Neuronal stem cell (in vitro differentiated cells): ENCODE results near the gene CDK3.

Source experiments
- DNase-seq: peaks from one replicate; pipeline ENCODE4 v3.0.0-alpha.2; 2013; ENCODE audit warnings: low spot score
- H2AFZ ChIP-seq: one replicate; pipeline ENCODE4 v1.6.1; 2013; ENCODE audit warnings: mild to moderate bottlenecking, low read length, inconsistent platforms
- H2AK5ac ChIP-seq: 2 replicates; pipeline ENCODE4 v1.6.1; 2013; ENCODE audit warnings: low read depth, mild to moderate bottlenecking, inconsistent platforms, low read length, moderate library complexity, mixed read lengths
- H2BK120ac ChIP-seq: 2 replicates; pipeline ENCODE4 v1.6.1; 2013; ENCODE audit warnings: low read depth, mild to moderate bottlenecking, inconsistent platforms, low read length, moderate library complexity, mixed read lengths
- H2BK12ac ChIP-seq: one replicate; pipeline ENCODE4 v1.6.1; 2013; ENCODE audit warnings: low read length, inconsistent platforms
- H2BK15ac ChIP-seq: 2 replicates; pipeline ENCODE4 v1.6.1; 2013; ENCODE audit warnings: mild to moderate bottlenecking, low read length, inconsistent platforms, mixed read lengths
- H2BK5ac ChIP-seq: one replicate; pipeline ENCODE4 v1.6.1; 2013; ENCODE audit warnings: inconsistent platforms, mild to moderate bottlenecking, low read length, moderate library complexity
- H3K14ac ChIP-seq: one replicate; pipeline ENCODE4 v1.6.1; 2013; ENCODE audit warnings: low read length, inconsistent platforms
- H3K18ac ChIP-seq: 2 replicates; pipeline ENCODE4 v1.6.1; 2013; ENCODE audit warnings: low read length, inconsistent platforms
- H3K23ac ChIP-seq: 2 replicates; pipeline ENCODE4 v1.6.1; 2013; ENCODE audit warnings: low read depth, mild to moderate bottlenecking, mixed read lengths, low read length, inconsistent platforms; ENCODE audit not compliant: poor library complexity
- H3K27ac ChIP-seq: replicated peaks from 3 replicates; pipeline ENCODE4 v1.5.1; 2013; ENCODE audit warnings: low read length, inconsistent platforms
- H3K27me3 ChIP-seq, 3 experiments: 2 replicates each; pipeline ENCODE4 v1.6.1; 2013; ENCODE audit warnings: low read length in 3 of 3, mild to moderate bottlenecking in 2 of 3, inconsistent platforms in 1 of 3, low read depth in 1 of 3, mixed read lengths in 1 of 3, moderate library complexity in 1 of 3; ENCODE audit not compliant: control insufficient read depth in 3 of 3, insufficient read depth in 3 of 3
- H3K36me3 ChIP-seq, 2 donors: replicated peaks in 1 of 2; 2 replicates each; pipeline ENCODE4 v1.6.1; 2013; ENCODE audit warnings: low read length in 2 of 2; ENCODE audit not compliant: control insufficient read depth in 2 of 2, insufficient read depth in 2 of 2
- H3K4ac ChIP-seq: 2 replicates; pipeline ENCODE4 v1.6.1; 2013; ENCODE audit warnings: inconsistent platforms, mild to moderate bottlenecking, low read length, moderate library complexity
- H3K4me1 ChIP-seq, 2 donors: 1 replicate in 1 of 2; 2 replicates in 1 of 2; pipeline ENCODE4 v1.6.1; 2013; ENCODE audit warnings: low read length in 2 of 2, low read depth in 1 of 2; ENCODE audit not compliant: control insufficient read depth in 2 of 2, insufficient read depth in 1 of 2
- H3K4me2 ChIP-seq: one replicate; pipeline ENCODE4 v1.6.1; 2013; ENCODE audit warnings: mild to moderate bottlenecking, low read length, inconsistent platforms; ENCODE audit not compliant: insufficient read depth, poor library complexity, severe bottlenecking
- H3K4me3 ChIP-seq, 2 donors: 2 replicates each; pipeline ENCODE4 v1.5.1; 2013; ENCODE audit warnings: low read length in 2 of 2, mild to moderate bottlenecking in 2 of 2, inconsistent platforms in 1 of 2, moderate library complexity in 1 of 2
- H3K79me1 ChIP-seq: one replicate; pipeline ENCODE4 v1.6.1; 2013; ENCODE audit warnings: low read depth, mild to moderate bottlenecking, inconsistent platforms, low read length, moderate library complexity
- H3K9ac ChIP-seq: one replicate; pipeline ENCODE4 v1.6.1; 2013; ENCODE audit warnings: mild to moderate bottlenecking, low read depth, low read length, inconsistent platforms; ENCODE audit not compliant: poor library complexity
- H3K9me3 ChIP-seq, 2 donors: replicated peaks in 1 of 2; 2 replicates each; pipeline versions ENCODE3 to v1.6.1; 2013; ENCODE audit warnings: low read length in 2 of 2, mild to moderate bottlenecking in 2 of 2, inconsistent platforms in 1 of 2, low read depth in 1 of 2, mixed read lengths in 1 of 2, moderate library complexity in 1 of 2; ENCODE audit not compliant: control insufficient read depth in 2 of 2, insufficient read depth in 1 of 2
- H4K8ac ChIP-seq: one replicate; pipeline ENCODE4 v1.6.1; 2013; ENCODE audit warnings: low read depth, mild to moderate bottlenecking, inconsistent platforms, low read length, moderate library complexity
- H4K91ac ChIP-seq: one replicate; pipeline ENCODE4 v1.6.1; 2013; ENCODE audit warnings: low read length, low read depth, mild to moderate bottlenecking, inconsistent platforms; ENCODE audit not compliant: poor library complexity
- WGBS, 2 donors: extraction: QIAGEN DNeasy Blood & Tissue Kit; methylation state at CpG; one replicate each; pipeline ENCODE4 v1.1.7; 2013; ENCODE audit warnings: missing lambda C conversion rate in 2 of 2, mixed read lengths in 1 of 2; ENCODE audit not compliant: insufficient read length in 2 of 2, insufficient replicate concordance in 1 of 2; ENCODE audit errors: extremely low coverage in 2 of 2; 5-methylcytosine and 5-hydroxymethylcytosine counted together

CDK3 gene

DNA sequence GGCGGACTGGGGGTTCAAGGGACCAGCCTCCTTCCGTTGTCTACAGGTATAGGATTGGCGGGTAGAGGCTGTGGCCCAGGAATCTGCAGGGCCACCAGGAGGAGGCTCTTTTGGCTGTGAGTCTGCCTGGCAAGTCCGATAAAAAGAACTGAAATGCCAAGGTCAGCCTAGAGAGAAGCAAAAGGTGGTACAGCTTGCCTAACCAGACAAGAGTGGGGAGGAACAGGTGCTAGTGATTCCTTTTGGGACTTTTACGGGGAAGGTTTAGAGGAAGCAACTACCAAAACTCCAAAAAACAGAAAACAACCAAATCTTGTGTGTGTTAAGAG lies 32.1 kb downstream of the CDK3 start:
- Histone ChIP-seq H3K14ac (no peak overlapping the region), H3K9ac (no peak overlapping the region), H3K9me3 (peaks cover 0 to 19% of the 10 kb centered on the region in 2 donors), H3K23ac (peak overlapping the region; percentile 43), H2BK120ac (no peak overlapping the region), H2BK12ac (peak overlapping the region; percentile 41), H4K91ac (peak overlapping the region; percentile 12), H3K27me3 (peaks cover 0 to 8% (median 0%) of the 10 kb centered on the region in 3 experiments), H3K18ac (peak overlapping the region; percentile 64), H3K4me1 (peaks cover 8 to 11% of the 10 kb centered on the region in 2 donors), H3K4ac (no peak overlapping the region), H3K79me1 (no peaks in the 10 kb centered on the region), H3K4me3 (no peak overlapping the region), H2BK5ac (no peak overlapping the region), H3K27ac (no peak overlapping the region), H2AK5ac (peak overlapping the region; percentile 63), H2AFZ (no peak overlapping the region), H2BK15ac (no peak overlapping the region), H4K8ac (no peak overlapping the region), H3K4me2 (no peak overlapping the region), H3K36me3 (peaks cover 0 to 11% of the 10 kb centered on the region in 2 donors)
- no CpG with 5 or more reads among the region's 5 CpGs for WGBS, 2 donors
- no peak for DNase-seq

- H3K36me3 ChIP-seq, result peaks cover 0 to 15% of the 10 kb centered on the region in 2 donors
- H2BK120ac ChIP-seq, result no peak overlapping the region
- H3K27ac ChIP-seq, result no peak overlapping the region
- no peak overlapping the region for H3K14ac ChIP-seq
- H4K8ac ChIP-seq, result no peak overlapping the region
- no peak overlapping the region for H3K4me2 ChIP-seq
- H2BK15ac ChIP-seq, result no peak overlapping the region
- no peak overlapping the region for H2BK12ac ChIP-seq
- no peak overlapping the region for H4K91ac ChIP-seq
- H3K9ac ChIP-seq, result no peak overlapping the region
- peaks cover 8 to 11% of the 10 kb centered on the region in 2 donors for H3K4me1 ChIP-seq
- H2AFZ ChIP-seq, result no peak overlapping the region
- no peak overlapping the region for H3K23ac ChIP-seq
- H3K9me3 ChIP-seq, result peaks cover 0 to 19% of the 10 kb centered on the region in 2 donors
- H3K4me3 ChIP-seq, result no peak overlapping the region
- H2AK5ac ChIP-seq, result no peak overlapping the region
- no CpG with 5 or more reads among the region's 6 CpGs for WGBS, 2 donors
- no peak for DNase-seq
- H3K27me3 ChIP-seq, result peaks cover 0 to 7% (median 0%) of the 10 kb centered on the region in 3 experiments
- no peak overlapping the region for H2BK5ac ChIP-seq
- H3K79me1 ChIP-seq, result no peaks in the 10 kb centered on the region
- no peak overlapping the region for H3K4ac ChIP-seq
- H3K18ac ChIP-seq, result no peak overlapping the region
Observed at GRCh38 chr17:76033139-76033538, 32.5 kb downstream of the CDK3 start.

- Histone ChIP-seq H2AFZ (no peak overlapping the region), H2BK5ac (no peak overlapping the region), H3K36me3 (peaks cover 7 to 31% of the 10 kb centered on the region in 2 donors), H3K4me1 (peaks cover 2 to 9% of the 10 kb centered on the region in 2 donors), H2BK15ac (no peak overlapping the region), H3K14ac (no peak overlapping the region), H4K91ac (no peak overlapping the region), H3K9me3 (peaks cover 0 to 19% of the 10 kb centered on the region in 2 donors), H3K4me3 (no peak overlapping the region), H3K27ac (no peak overlapping the region), H2BK120ac (no peak overlapping the region), H3K27me3 (no peaks in the 10 kb centered on the region), H3K4me2 (no peak overlapping the region), H3K79me1 (no peaks in the 10 kb centered on the region), H2AK5ac (no peak overlapping the region), H3K9ac (peak overlapping the region; percentile 36), H3K23ac (no peak overlapping the region), H3K18ac (no peak overlapping the region), H4K8ac (no peak overlapping the region), H3K4ac (no peak overlapping the region), H2BK12ac (no peak overlapping the region)
- no peak for DNase-seq
- no CpG with 5 or more reads among the region's 13 CpGs for WGBS, 2 donors
Observed at GRCh38 chr17:76034428-76035350, 34.0 kb downstream of the CDK3 start.

DNA sequence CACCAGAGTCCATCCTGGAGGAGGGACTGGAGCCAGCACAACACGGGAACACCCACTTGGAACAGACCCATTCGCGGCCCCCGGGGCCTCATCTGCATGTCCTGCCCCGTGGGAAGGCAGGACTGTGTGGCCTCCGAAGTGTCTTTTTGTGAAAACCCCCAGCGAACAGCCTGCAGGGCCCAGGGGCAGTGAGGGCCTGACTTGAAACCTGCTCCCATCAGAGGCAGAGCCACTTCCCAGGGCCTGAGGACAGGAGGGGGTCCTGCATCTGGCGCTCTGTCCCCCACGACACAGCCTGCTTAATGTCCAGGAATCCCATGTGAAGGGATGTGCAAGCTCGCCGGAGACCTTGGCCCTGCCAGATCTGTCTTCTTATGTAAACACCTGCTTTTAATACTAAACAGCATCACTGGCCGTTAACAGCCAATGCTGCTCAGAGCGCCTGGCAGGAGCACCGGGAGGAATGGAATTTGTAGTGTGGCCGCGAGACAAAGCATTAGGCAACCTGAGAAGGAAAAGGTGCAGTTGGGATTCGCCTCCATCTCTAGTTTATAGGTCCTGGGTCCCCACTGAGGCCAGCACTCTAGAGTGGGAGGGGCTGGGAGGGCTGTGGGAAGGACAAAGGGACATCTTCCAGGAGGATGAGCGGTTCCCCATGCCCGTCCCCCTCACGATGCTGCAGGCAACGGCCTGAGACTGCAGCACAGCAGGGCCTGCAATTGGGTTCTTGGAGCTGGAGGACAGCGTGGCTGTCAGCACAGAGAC lies 36.0 kb downstream of the CDK3 start:
- Histone ChIP-seq H3K27ac (no peak overlapping the region), H2AFZ (no peak overlapping the region), H4K91ac (no peak overlapping the region), H3K4me3 (no peak overlapping the region), H3K36me3 (peaks cover 25 to 51% of the 10 kb centered on the region in 2 donors), H3K4ac (no peak overlapping the region), H2BK5ac (no peak overlapping the region), H4K8ac (no peak overlapping the region), H3K4me2 (no peak overlapping the region), H2BK120ac (no peak overlapping the region), H3K4me1 (peaks cover 0 to 8% of the 10 kb centered on the region in 2 donors), H3K27me3 (no peaks in the 10 kb centered on the region), H3K9ac (peak overlapping the region; percentile 68), H3K79me1 (no peaks in the 10 kb centered on the region), H3K23ac (peak overlapping the region; percentile 75), H2BK12ac (no peak overlapping the region), H3K14ac (no peak overlapping the region), H3K9me3 (peaks cover 0 to 19% of the 10 kb centered on the region in 2 donors), H2AK5ac (no peak overlapping the region), H3K18ac (peak overlapping the region; percentile 68), H2BK15ac (peak overlapping the region; percentile 2)
- DNase-seq, result no peak
- WGBS, 2 donors, result no CpG with 5 or more reads among the region's 22 CpGs
